Measurements from ENCODE around the gene ETS2. TPM values are rescaled to one million over a fixed set of nuclear protein-coding genes. Genes with fewer than 3 reads are reported as not detected.

Gene ETS2
- total and polyA plus RNA-seq, 2 experiments from 2014 or later: 19.5 to 36.8 TPM

DNA sequence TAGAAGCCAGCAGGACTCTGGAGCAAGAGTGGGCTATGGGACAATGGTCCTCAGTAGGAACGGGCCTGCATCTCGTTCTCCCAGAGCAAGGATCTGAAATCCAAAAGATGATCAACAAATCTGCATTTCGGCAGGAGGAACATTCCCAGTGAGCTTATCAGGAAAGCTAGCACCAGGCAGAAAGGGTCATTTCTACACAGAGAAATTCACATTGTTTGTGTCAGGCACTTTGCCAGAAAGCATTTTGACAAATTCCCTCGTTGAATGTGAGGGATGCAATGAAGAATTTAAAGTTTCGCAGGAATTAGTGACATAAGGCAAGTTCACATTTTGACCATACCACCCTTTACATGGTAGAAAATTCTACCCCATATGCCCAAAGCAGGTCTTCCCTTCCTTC, 31.6 kb upstream of the ETS2 start:
- H3K4me1 ChIP-seq (ENCODE audit: insufficient read depth): no peaks in the 10 kb centered on the region
- no peak for ATAC-seq

More for the DNA sequence above, 31.6 kb upstream of the ETS2 start:
- Histone ChIP-seq H3K27ac (ENCODE audit: low read depth) (no peak overlapping the region), H3K4me2 (no peak overlapping the region), H3K4me3 (no peak overlapping the region), H3K36me3 (ENCODE audit: insufficient read depth) (no peaks in the 10 kb centered on the region; the same call in 1 of the 2 replicates), H3K27me3 (ENCODE audit: insufficient read depth) (no peaks in the 10 kb centered on the region), H2AFZ (no peak overlapping the region), H3K79me2 (replicated peaks; ENCODE audit: insufficient read depth) (no peaks in the 10 kb centered on the region), H4K20me1 (replicated peaks; ENCODE audit: insufficient read depth) (no peaks in the 10 kb centered on the region), H3F3A (replicated peaks; ENCODE audit: low read depth) (no peaks in the 10 kb centered on the region), H3K9me2 (ENCODE audit: insufficient read depth) (peaks cover 11% of the 10 kb centered on the region; the same call in 1 of the 2 replicates)
- no peaks in the 10 kb centered on the region for H3K27me3 Mint-ChIP-seq (ENCODE audit: insufficient read depth, low read depth, poor library complexity)
- H3K4me3 Mint-ChIP-seq: no peak overlapping the region
- peaks cover 5% of the 10 kb centered on the region; the same call in 2 of the 3 replicates for H3K4me1 Mint-ChIP-seq
- no peak overlapping the region for H3K27ac Mint-ChIP-seq
- TF ChIP-seq ZNF331 (CRISPR knock-in tag; IDR thresholded peaks at IDR 0.05; ENCODE audit: low read depth): no peak
- TF ChIP-seq, protein P1, sequence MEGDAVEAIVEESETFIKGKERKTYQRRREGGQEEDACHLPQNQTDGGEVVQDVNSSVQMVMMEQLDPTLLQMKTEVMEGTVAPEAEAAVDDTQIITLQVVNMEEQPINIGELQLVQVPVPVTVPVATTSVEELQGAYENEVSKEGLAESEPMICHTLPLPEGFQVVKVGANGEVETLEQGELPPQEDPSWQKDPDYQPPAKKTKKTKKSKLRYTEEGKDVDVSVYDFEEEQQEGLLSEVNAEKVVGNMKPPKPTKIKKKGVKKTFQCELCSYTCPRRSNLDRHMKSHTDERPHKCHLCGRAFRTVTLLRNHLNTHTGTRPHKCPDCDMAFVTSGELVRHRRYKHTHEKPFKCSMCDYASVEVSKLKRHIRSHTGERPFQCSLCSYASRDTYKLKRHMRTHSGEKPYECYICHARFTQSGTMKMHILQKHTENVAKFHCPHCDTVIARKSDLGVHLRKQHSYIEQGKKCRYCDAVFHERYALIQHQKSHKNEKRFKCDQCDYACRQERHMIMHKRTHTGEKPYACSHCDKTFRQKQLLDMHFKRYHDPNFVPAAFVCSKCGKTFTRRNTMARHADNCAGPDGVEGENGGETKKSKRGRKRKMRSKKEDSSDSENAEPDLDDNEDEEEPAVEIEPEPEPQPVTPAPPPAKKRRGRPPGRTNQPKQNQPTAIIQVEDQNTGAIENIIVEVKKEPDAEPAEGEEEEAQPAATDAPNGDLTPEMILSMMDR (conservative IDR thresholded peaks at IDR 0.05; ENCODE audit: low read depth in 2 of 2): no peak
- no peak for TF ChIP-seq CREB1 (CRISPR knock-in tag; IDR thresholded peaks at IDR 0.05; ENCODE audit: low read depth)
- TF ChIP-seq, protein P2, sequence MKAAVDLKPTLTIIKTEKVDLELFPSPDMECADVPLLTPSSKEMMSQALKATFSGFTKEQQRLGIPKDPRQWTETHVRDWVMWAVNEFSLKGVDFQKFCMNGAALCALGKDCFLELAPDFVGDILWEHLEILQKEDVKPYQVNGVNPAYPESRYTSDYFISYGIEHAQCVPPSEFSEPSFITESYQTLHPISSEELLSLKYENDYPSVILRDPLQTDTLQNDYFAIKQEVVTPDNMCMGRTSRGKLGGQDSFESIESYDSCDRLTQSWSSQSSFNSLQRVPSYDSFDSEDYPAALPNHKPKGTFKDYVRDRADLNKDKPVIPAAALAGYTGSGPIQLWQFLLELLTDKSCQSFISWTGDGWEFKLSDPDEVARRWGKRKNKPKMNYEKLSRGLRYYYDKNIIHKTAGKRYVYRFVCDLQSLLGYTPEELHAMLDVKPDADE (IDR thresholded peaks at IDR 0.05): no peak
- no peak for TF ChIP-seq JUNB (IDR thresholded peaks at IDR 0.05; ENCODE audit: unreplicated experiment)
- no peak for TF ChIP-seq ZNF114 (CRISPR knock-in tag; IDR thresholded peaks at IDR 0.05)
- no peak for TF ChIP-seq POLR2AphosphoS5 (IDR thresholded peaks at IDR 0.05; ENCODE audit: low read depth)
- TF ChIP-seq, protein P3, sequence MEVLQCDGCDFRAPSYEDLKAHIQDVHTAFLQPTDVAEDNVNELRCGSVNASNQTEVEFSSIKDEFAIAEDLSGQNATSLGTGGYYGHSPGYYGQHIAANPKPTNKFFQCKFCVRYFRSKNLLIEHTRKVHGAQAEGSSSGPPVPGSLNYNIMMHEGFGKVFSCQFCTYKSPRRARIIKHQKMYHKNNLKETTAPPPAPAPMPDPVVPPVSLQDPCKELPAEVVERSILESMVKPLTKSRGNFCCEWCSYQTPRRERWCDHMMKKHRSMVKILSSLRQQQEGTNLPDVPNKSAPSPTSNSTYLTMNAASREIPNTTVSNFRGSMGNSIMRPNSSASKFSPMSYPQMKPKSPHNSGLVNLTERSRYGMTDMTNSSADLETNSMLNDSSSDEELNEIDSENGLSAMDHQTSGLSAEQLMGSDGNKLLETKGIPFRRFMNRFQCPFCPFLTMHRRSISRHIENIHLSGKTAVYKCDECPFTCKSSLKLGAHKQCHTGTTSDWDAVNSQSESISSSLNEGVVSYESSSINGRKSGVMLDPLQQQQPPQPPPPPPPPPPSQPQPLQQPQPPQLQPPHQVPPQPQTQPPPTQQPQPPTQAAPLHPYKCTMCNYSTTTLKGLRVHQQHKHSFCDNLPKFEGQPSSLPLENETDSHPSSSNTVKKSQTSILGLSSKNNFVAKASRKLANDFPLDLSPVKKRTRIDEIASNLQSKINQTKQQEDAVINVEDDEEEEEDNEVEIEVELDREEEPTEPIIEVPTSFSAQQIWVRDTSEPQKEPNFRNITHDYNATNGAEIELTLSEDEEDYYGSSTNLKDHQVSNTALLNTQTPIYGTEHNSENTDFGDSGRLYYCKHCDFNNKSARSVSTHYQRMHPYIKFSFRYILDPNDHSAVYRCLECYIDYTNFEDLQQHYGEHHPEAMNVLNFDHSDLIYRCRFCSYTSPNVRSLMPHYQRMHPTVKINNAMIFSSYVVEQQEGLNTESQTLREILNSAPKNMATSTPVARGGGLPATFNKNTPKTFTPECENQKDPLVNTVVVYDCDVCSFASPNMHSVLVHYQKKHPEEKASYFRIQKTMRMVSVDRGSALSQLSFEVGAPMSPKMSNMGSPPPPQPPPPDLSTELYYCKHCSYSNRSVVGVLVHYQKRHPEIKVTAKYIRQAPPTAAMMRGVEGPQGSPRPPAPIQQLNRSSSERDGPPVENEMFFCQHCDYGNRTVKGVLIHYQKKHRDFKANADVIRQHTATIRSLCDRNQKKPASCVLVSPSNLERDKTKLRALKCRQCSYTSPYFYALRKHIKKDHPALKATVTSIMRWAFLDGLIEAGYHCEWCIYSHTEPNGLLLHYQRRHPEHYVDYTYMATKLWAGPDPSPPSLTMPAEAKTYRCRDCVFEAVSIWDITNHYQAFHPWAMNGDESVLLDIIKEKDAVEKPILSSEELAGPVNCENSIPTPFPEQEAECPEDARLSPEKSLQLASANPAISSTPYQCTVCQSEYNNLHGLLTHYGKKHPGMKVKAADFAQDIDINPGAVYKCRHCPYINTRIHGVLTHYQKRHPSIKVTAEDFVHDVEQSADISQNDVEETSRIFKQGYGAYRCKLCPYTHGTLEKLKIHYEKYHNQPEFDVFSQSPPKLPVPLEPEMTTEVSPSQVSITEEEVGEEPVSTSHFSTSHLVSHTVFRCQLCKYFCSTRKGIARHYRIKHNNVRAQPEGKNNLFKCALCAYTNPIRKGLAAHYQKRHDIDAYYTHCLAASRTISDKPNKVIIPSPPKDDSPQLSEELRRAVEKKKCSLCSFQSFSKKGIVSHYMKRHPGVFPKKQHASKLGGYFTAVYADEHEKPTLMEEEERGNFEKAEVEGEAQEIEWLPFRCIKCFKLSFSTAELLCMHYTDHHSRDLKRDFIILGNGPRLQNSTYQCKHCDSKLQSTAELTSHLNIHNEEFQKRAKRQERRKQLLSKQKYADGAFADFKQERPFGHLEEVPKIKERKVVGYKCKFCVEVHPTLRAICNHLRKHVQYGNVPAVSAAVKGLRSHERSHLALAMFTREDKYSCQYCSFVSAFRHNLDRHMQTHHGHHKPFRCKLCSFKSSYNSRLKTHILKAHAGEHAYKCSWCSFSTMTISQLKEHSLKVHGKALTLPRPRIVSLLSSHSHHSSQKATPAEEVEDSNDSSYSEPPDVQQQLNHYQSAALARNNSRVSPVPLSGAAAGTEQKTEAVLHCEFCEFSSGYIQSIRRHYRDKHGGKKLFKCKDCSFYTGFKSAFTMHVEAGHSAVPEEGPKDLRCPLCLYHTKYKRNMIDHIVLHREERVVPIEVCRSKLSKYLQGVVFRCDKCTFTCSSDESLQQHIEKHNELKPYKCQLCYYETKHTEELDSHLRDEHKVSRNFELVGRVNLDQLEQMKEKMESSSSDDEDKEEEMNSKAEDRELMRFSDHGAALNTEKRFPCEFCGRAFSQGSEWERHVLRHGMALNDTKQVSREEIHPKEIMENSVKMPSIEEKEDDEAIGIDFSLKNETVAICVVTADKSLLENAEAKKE (CRISPR knock-in tag; IDR thresholded peaks at IDR 0.05): no peak
- no peak for TF ChIP-seq EZH2phosphoT487 (IDR thresholded peaks at IDR 0.05; ENCODE audit: unreplicated experiment)
- TF ChIP-seq EZH2 (IDR thresholded peaks at IDR 0.05; ENCODE audit: low read depth, unreplicated experiment): no peak
- peaks cover 10% of the 10 kb centered on the region for H3K9me3 Mint-ChIP-seq
- H3K36me3 Mint-ChIP-seq (ENCODE audit: low read depth): peaks cover 7% of the 10 kb centered on the region; the same call in 2 of the 3 replicates
- no peak for DNase-seq (ENCODE audit: low spot score)

Measured in GM23338 (cell line).